ENCODE measurements around the gene LDLRAD2. TPM values are rescaled to one million over a fixed set of nuclear protein-coding genes. Genes with fewer than 3 reads are reported as not detected.

The LDLRAD2 gene
- total and polyA plus RNA-seq, 2 of the 8 experiments (the other 6 are each of a cell fraction or from before 2014, with no cell fraction given) = 0.48 to 0.74 TPM

- TF ChIP-seq, protein P1, sequence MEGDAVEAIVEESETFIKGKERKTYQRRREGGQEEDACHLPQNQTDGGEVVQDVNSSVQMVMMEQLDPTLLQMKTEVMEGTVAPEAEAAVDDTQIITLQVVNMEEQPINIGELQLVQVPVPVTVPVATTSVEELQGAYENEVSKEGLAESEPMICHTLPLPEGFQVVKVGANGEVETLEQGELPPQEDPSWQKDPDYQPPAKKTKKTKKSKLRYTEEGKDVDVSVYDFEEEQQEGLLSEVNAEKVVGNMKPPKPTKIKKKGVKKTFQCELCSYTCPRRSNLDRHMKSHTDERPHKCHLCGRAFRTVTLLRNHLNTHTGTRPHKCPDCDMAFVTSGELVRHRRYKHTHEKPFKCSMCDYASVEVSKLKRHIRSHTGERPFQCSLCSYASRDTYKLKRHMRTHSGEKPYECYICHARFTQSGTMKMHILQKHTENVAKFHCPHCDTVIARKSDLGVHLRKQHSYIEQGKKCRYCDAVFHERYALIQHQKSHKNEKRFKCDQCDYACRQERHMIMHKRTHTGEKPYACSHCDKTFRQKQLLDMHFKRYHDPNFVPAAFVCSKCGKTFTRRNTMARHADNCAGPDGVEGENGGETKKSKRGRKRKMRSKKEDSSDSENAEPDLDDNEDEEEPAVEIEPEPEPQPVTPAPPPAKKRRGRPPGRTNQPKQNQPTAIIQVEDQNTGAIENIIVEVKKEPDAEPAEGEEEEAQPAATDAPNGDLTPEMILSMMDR (IDR thresholded peaks at IDR 0.05; ENCODE audit: control extremely low read depth in 1 of 3, insufficient read depth in 1 of 3, low read depth in 1 of 3, low read length in 3 of 3) = no peak
- TF ChIP-seq, protein P2, sequence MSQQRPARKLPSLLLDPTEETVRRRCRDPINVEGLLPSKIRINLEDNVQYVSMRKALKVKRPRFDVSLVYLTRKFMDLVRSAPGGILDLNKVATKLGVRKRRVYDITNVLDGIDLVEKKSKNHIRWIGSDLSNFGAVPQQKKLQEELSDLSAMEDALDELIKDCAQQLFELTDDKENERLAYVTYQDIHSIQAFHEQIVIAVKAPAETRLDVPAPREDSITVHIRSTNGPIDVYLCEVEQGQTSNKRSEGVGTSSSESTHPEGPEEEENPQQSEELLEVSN (IDR thresholded peaks at IDR 0.05) = no peak
- TF ChIP-seq, protein P3, sequence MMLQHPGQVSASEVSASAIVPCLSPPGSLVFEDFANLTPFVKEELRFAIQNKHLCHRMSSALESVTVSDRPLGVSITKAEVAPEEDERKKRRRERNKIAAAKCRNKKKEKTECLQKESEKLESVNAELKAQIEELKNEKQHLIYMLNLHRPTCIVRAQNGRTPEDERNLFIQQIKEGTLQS (IDR thresholded peaks at IDR 0.05; ENCODE audit: insufficient read depth, low read depth, low read length) = no peak
- TF ChIP-seq CREB1 (IDR thresholded peaks at IDR 0.05) (no peak), YY1 (IDR thresholded peaks at IDR 0.05; ENCODE audit: low read depth, low read length) (no peak), SP2 (IDR thresholded peaks at IDR 0.05; ENCODE audit: low read length) (no peak), EGR1 (IDR thresholded peaks at IDR 0.05; ENCODE audit: borderline replicate concordance, low read depth, low read length) (no peak)
Observed at GRCh38 chr1:21823980-21824702, 12.1 kb downstream of the LDLRAD2 start (continued).

All from H1 (cell line).